GM19099 (cell line): Measurements from ENCODE around the gene MFN1.

Experiments
- POLR2A ChIP-seq: IDR thresholded peaks from 3 replicates; pipeline ENCODE4 v1.6.1; 2011; ENCODE audit warnings: low read depth; ENCODE audit not compliant: insufficient read length; ENCODE audit errors: extremely low read depth

Gene MFN1

DNA sequence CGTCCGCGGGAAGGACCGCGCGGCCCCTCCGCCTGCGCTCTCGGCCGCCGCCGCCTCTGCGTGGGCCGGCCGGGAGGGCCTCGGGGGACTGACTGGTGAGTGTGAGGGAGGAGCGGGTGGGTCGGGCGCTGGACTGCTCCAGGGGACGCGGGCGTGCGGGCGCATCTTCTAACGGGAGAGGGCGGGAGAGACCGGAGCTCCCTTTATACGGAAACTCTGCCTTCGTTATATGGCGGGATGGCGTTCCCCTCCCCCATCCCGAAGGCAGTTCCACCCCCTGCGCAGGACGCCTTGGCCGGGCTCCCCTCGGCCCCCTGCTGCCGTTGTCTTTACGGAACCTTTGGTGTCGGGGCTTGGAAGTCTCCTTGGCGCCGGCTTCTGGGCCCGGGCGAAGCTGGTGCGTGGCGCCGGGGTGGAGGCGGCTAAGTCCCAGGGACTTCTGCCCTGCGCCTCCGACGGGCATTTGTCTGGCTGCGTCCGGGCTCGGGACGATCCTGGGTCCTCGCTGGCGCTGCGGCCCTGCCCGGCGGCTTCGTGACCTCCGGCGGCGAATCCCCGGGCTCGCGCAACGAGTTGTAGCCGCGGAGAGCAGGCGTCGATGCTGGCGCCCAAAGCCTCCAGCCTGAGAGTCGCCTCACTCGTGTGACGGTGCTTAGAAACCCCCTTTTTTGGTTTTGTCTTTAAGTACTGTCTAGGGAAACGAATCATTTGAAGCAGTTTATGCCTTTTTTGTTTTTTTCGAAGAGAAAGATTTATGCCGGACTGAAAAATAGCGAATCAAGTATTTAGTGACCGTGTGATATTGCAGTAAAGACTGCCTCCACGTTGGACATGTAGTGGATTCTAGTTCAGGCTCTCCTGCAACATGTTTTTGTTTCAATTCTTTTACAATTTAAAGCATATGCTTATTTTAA is 24.1 kb upstream of the MFN1 start:
- no peak for TF ChIP-seq POLR2A

DNA sequence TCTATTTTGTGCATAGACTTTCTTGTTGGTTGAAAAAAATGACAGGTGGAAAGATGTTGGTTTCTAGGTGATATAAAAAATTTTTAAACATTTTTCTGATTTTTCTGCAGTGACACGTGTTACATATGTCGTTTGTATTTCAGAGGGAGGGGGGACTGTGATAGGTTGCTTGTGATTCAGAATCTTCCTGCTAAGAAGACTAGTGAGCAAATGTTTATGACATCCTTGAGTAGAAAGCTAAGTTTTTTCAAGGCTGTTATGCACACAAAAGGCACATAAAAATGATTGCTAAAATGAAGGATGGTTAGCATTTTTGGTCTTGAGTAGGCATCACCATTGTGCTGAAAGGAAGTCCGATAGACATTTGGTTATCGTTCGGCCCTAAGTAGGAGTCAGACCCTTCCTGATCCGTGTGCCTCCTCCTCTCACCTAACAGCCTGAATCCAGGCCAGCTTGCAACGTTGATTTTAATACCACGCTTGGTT is 23.2 kb upstream of the MFN1 start:
- TF ChIP-seq POLR2A: no peak

DNA sequence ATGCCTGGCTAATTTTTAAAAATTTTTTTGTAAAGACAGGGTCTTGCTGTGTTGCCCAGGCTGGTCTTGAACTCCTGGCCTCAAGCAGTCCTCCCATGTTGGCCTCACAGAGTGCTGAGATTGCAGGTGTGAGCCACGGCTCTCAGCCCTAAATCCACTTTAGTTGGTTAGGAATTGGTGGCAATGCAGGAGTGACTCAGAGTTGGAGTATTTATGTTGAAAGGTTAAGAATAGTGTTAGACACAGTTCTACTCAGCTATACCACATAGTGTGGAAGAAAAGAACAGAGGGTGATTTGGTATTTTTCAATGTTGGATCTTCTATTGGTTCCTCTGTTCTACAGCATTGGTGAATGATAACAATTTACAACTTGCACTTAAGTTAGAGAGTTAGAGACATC is 17.1 kb upstream of the MFN1 start:
- TF ChIP-seq POLR2A: no peak

DNA sequence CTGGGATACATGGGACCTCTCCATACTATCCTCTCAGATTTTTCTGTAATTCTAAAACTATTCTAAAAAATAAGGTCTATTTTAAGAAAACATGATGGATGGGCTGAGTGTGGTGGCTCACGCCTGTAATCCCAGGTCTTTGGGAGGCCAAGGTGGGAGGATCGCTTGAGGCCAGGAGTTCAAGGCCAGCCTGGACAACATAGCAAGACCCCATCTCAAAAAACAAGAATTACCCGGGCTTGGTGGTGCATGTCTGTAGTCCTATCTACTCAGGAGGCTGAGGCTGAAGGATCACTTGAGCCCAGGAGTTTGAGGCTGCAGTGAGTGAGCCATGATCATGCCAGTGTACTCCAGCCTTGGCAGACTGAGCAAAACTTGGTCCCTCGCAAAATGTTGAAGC is 15.3 kb upstream of the MFN1 start:
- TF ChIP-seq POLR2A: no peak

DNA sequence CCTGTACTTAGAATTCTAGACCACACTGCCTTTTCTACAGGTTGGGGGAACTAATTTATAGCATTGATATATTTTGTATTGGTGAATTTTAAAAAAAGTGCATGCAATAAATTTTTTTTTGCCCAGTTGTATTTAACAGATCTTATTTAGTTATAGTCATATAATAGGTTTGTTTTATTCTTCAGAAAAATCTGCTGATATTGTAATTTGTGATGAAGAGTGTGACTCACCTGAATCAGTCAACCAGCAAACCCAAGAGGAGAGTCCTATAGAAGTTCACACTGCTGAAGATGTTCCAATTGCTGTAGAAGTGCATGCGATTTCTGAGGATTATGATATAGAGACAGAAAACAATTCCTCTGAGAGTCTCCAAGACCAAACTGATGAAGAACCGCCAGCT is 14.4 kb upstream of the MFN1 start:
- TF ChIP-seq POLR2A: no peak

DNA sequence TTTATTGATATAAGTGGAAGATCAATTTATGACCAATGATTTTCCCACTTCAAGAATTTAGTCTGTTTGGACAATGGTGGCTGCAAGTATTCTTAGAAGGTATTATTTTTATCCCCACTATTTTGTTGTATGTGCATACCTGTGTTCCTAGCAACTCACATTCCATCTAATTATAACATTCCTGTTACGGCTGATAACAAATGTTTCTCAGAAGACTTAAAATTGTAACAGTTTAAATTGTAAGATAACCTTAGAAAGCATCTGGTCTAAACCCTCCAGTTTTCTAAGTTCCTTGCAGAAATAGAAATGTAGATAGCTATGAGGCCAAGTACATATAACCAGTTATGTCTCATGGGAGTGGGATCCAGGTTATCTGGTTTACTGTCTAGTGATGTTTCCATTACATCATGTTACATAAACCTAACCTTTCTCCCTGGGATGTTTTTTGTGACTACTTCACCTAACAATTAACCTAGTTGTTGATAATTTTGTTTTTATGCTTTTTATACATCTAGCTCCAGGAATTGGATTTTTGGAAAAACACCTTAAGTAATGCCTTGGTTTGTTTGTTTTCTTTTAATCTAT is 11.1 kb upstream of the MFN1 start:
- TF ChIP-seq POLR2A: no peak

DNA sequence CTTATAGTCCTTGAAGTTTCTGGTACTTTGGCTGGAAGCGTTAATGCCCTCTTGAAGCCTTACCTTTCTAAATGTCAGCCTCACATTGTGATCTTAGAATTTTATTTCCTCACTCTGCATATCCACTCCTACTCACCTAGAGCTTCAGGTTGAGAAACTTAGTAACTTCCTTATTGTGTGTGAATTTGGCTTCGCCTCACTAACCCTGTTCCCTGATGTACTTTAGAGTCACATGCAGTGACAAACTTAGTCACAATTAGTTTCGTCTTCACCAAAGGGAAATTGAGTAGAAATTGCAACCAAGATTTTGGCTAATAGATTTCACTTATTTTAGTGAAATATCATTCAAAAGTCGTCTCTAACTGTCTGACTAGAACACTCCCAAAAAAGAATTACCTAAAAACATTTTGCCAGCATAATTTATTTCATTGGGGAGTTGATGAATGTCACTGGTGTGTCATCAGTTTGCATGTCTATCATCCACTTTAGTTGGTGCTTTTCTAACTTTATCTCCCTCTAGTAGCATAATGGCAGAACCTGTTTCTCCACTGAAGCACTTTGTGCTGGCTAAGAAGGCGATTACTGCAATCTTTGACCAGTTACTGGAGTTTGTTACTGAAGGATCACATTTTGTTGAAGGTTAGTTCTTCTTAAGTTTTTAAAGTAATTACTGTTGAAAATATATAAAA is 960 bp downstream of the MFN1 start:
- no peak for TF ChIP-seq POLR2A

DNA sequence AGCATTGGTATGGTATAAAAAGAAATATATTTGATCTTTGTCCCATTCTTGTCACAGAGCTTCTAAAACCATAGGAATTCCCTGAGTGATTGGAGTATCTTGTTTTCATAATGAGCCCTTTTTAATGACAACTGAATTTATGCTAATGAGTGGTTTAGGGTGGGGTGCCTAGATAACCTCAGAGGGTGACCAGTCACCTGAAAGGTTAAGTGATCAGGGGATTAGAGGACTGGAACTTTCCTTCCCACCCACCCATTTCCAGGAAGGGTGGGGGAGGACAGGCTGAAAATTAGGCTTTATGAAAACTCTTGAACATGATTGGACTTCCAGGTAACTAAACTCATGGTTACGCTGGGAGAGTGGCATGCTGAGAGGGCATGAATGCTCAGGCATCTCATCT is 8.5 kb downstream of the MFN1 start:
- TF ChIP-seq POLR2A: no peak

DNA sequence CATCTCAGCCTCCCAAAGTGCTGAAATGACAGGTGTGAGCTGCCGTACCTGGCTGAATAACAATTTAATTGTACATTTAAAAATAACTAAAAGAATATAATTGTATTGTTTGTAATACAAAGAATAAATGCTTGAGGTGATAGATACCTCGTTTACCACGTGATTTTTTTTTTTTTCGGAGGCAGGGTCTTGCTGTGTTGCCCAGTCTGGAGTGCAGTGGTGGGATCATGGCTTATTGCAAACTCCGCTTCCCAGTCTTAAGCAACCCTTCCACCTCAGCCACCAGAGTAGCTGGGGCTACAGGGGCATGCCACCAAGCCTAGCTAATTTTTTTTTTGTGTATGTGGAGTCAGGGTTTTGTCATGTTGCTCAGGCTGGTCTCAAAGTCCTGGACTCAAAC is 15.8 kb downstream of the MFN1 start:
- TF ChIP-seq POLR2A: no peak

DNA sequence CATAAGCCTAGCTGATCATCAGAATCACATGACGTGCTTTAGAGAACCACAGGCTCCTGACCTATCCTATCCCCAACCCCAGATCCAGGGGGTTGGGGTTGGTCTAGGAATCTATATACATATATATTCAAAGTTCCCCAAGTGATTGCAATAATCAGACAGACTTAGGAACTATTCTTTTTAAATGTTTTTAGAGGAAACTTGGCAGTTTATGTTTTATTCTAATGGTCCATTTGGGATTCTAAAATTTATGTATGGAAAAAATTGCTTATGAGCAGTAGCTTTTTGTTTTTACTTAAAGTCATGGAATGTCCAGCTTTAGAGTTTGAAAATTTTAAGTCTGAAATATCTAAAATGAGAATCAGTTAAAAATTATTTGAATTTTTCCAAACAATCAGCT is 22.1 kb downstream of the MFN1 start:
- no peak for TF ChIP-seq POLR2A

DNA sequence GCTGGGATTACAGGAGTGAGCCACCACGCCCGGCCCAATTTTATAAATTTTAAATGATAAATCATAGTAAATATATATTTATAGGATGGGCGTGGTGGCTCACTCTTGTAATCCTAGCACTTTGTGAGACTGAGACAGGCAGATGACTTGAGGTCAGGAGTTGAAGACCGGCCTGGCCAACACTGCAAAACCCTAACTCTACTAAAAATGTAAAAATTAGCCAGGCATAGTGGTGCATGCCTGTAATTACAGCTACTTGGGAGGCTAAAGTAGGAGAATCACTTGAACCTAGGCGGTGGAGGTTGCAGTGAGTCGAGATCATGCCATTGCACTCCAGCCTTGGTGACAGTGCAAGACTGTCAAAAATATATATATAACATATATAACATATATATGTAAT is 26.4 kb downstream of the MFN1 start:
- TF ChIP-seq POLR2A: no peak

DNA sequence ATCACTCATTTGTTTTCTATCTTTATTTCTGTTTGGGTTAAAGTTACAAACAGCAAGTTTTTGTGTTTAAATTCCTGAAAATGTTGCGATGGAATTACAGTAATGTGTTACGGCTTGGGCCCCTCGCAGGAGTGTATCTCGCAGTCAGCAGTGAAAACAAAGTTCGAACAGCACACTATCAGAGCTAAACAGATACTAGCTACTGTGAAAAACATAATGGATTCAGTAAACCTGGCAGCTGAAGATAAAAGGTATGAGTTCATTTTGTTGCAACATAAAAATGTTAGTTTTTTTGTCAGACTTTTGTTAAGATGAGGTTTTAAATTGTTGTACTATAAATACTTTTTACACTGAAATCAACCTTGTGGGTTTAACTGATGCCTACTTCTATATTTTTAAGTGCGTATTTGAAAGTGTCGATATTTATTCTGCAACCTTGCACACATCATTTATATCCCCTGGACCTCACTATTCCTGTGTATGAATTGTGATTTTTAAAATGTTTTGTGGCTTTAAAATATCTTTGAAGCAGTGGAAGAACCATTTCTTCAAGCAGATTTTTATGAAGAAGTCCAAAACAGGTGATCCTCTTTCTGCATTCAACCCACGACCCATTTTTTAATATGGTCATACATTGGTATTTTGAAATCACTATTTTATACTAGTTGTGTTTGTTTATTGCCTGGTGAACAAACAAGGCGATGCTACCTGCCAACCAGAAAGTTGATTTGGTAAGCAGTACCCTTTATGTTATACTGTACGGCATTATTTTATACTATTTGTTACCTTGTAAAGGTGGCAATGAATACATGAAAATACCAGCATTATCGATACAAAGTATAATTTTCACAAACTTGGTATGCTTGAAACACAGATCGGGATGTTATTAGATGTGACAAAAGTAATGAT is 27.8 kb downstream of the MFN1 start:
- TF ChIP-seq POLR2A: no peak

DNA sequence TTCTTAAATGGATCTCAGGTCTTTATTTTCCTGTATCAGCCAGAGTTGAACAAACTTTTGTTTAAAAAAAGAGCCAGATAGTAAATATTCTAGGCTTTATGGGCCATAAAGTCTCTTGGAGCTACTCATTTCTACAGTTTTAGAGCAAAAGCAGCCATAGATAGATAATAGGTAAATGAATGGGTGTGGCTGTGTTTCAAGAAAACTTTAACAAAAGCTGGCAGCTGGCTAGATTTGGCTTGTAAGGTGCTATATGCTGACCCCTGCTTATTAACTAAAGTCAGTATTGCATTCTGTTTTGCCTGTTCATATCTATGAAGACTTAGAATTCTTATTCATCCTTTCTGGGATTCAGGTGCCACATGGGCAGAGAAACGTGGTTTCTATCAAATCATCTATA is 29.0 kb downstream of the MFN1 start:
- TF ChIP-seq POLR2A: no peak

DNA sequence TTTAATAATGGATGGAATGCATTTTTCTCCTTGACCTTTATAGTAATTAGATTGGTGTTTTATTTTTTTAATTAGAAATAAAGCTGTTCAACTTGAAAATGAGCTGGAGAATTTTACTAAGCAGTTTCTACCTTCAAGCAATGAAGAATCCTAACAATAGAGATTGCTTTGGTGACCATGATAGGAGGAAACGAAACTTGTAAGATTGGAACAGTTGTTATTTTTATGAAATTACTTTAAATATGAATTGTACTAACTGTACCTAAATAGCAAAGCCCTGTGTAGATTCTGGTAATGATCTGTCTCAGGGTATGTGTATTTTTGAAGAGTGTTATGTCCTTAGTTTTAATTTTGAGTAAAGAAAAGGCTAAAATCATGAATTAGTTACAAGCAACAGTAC is 44.4 kb downstream of the MFN1 start:
- no peak for TF ChIP-seq POLR2A
